ENCODE data around the gene CORO6.

- no peak for TF ChIP-seq TCF12 (IDR thresholded peaks at IDR 0.05)
- no peak for TF ChIP-seq TCF12 (CRISPR knock-in tag; IDR thresholded peaks at IDR 0.05)
- no peak for TF ChIP-seq TRAFD1 (CRISPR knock-in tag; IDR thresholded peaks at IDR 0.05; ENCODE audit: borderline replicate concordance)
- no peak for TF ChIP-seq ZNF639 (CRISPR knock-in tag; conservative IDR thresholded peaks at IDR 0.05)
- no peak for TF ChIP-seq ZNF317 (CRISPR knock-in tag; IDR thresholded peaks at IDR 0.05)
- no peak for TF ChIP-seq CEBPB (IDR thresholded peaks at IDR 0.05; ENCODE audit: borderline replicate concordance, low read depth, low read length)
- no peak for TF ChIP-seq ZNF562 (CRISPR knock-in tag; IDR thresholded peaks at IDR 0.05; ENCODE audit: borderline replicate concordance)
- TF ChIP-seq YEATS2 (CRISPR knock-in tag; IDR thresholded peaks at IDR 0.05; ENCODE audit: borderline replicate concordance): no peak
- no peak for TF ChIP-seq ZNF343 (CRISPR knock-in tag; IDR thresholded peaks at IDR 0.05)
- TF ChIP-seq, protein P1, sequence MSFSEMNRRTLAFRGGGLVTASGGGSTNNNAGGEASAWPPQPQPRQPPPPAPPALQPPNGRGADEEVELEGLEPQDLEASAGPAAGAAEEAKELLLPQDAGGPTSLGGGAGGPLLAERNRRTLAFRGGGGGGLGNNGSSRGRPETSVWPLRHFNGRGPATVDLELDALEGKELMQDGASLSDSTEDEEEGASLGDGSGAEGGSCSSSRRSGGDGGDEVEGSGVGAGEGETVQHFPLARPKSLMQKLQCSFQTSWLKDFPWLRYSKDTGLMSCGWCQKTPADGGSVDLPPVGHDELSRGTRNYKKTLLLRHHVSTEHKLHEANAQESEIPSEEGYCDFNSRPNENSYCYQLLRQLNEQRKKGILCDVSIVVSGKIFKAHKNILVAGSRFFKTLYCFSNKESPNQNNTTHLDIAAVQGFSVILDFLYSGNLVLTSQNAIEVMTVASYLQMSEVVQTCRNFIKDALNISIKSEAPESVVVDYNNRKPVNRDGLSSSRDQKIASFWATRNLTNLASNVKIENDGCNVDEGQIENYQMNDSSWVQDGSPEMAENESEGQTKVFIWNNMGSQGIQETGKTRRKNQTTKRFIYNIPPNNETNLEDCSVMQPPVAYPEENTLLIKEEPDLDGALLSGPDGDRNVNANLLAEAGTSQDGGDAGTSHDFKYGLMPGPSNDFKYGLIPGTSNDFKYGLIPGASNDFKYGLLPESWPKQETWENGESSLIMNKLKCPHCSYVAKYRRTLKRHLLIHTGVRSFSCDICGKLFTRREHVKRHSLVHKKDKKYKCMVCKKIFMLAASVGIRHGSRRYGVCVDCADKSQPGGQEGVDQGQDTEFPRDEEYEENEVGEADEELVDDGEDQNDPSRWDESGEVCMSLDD (CRISPR knock-in tag; IDR thresholded peaks at IDR 0.05; ENCODE audit: borderline replicate concordance): no peak
- no peak for TF ChIP-seq HHEX (CRISPR knock-in tag; IDR thresholded peaks at IDR 0.05)
- TF ChIP-seq RAD21 (CRISPR knock-in tag; IDR thresholded peaks at IDR 0.05): no peak
- TF ChIP-seq, protein P2, sequence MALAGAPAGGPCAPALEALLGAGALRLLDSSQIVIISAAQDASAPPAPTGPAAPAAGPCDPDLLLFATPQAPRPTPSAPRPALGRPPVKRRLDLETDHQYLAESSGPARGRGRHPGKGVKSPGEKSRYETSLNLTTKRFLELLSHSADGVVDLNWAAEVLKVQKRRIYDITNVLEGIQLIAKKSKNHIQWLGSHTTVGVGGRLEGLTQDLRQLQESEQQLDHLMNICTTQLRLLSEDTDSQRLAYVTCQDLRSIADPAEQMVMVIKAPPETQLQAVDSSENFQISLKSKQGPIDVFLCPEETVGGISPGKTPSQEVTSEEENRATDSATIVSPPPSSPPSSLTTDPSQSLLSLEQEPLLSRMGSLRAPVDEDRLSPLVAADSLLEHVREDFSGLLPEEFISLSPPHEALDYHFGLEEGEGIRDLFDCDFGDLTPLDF (CRISPR knock-in tag; IDR thresholded peaks at IDR 0.05): no peak
- TF ChIP-seq, protein P3, sequence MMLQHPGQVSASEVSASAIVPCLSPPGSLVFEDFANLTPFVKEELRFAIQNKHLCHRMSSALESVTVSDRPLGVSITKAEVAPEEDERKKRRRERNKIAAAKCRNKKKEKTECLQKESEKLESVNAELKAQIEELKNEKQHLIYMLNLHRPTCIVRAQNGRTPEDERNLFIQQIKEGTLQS (CRISPR knock-in tag; IDR thresholded peaks at IDR 0.05): no peak
Measured at GRCh38 chr17:29595943-29596774, 26.6 kb downstream of the CORO6 start.
